ENCODE results near the gene ANO8.
"Not testable (repeated sequence)": the region's sequence is repeated elsewhere in the genome, so short reads cannot be mapped to it uniquely, and the experiment has no call there.

Gene ANO8

DNA sequence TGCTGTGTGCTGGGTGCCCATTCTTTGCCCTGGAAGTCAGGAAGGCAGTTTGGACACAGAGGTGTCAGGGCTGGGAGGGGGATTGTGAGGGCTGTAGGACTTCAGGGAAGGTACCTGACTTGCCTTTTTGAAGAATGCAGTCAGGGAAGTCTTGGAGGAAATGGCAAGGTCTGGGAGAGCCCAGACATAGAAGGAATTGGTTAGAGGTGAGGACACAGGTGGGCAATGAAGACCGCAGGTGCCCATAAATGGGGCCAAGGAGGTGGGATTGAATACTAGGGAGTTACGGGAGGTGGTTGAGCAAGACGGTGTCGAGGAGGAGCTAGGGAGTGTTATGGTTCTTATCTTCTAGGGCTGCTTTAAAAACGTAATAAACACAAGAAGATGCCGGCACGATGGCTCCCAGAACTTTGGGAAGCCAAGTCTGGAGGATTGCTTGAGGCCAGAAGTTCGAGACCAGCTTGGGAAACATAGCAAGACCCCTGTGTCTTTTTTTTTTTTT, 26.7 kb downstream of the ANO8 start:
- DNase-seq = no peak

DNA sequence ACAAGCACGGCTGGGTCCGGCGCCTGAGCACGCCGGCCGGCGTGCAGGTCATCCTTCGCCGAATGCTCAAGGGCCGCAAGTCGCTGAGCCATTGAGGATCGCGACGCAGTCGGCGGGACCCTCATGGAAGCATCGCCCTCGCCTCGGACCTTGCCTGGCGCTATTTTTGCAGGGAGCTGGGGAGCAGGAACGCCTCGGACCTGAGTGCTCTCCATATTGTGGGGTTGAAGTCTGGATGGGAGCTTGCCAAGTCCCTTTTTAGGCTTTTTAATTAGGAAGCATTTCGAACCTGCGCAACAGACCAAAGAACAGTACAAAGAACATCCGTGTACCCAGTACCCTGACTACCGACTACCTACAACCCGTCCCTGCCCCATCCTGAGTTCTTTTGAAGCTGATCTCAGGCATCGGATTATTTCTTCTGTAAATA, 28.4 kb downstream of the ANO8 start:
- DNase-seq = no peak

DNA sequence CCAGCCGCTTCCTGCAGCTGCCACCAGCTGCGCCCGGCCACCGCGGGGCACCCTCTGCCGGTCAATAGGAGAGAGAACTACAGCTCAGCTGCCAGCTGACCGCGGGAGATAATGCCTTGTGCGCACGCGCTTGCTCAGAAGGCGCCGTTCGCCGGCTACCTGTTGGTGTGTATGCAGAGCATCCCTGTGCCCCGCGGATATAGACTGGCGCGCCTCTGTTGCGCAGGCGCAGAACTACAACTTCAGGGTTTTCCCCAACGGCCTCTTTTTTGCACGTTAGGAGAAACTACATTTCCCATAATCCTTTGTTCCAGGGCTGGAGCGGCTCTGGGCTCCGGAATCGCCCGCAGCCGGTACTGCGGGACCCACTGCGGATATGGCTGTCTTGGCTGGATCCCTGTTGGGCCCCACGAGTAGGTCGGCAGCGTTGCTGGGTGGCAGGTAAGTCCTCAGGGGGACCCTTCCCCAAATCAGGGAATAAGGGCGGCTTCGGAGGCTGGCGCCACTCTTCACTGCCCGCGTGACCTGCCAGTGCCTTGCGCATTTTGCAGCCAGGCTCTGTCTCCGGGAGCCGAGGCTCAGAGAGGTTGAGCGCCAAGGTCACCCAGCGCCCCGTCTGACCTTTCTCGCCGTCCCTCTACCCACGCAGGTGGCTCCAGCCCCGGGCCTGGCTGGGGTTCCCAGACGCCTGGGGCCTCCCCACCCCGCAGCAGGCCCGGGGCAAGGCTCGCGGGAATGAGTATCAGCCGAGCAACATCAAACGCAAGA, 29.0 kb downstream of the ANO8 start, which contains the start of gene MRPL34:
MRPL34 (plus strand) TSS at position 356 of the 768 bp plus-strand sequence; CDS start at position 377, 21 bp downstream.
- DNase-seq = peak; percentile 91

DNA sequence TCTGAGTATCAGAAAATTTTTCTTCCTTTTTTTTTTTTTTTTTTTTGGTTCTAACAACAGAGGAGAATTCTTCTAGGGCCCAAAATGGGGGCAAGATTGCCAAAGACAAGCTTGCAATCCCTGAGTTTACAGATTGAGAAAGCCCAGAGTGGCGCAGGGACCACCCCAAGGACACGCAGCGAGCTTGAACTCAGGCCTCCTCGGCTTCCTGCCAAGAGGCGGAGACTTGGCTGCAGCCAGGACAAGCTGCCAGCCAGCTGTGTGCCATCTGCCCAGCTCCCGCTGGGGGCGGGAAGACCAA, 29.5 kb downstream of the ANO8 start:
- no peak for DNase-seq

DNA sequence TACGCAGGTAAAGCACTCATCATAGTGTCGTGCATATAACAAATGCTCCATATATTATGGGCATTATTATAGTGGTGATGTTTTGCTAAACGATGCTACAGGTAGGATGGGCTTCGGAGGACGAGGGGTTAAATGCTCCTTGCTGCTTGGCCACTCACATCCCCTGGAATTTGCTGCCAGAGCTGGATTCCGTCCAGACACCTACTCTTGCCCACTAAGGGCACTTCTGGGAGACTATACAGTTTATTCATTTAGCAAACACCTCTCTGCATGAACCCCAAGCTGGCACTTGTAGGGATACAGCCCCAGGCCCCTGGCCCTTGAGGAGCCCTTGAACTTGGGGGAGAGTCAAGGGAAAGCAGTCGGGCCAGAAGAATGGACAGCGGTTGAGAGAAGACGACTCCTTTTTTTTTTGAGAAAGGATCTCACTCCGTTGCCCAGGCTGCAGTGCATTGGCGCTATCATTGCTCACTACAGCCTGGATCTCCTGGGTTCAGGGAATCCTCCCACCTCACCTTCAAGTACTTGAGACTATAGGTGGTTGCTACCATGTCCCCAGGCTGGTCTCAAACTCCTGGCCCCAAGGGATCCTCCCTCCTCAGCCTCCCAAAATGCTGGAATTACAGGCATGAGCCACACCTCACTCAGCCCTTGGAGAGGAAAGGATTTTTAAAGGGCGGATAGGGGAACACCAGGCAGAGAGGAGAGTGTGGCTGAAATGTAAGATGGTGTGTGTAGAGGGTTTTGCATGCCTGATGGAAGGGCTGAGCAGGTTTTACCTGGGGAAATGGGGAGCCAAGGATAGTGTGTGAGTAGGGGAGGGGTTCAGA, 30.1 kb downstream of the ANO8 start:
- no peak for DNase-seq

DNA sequence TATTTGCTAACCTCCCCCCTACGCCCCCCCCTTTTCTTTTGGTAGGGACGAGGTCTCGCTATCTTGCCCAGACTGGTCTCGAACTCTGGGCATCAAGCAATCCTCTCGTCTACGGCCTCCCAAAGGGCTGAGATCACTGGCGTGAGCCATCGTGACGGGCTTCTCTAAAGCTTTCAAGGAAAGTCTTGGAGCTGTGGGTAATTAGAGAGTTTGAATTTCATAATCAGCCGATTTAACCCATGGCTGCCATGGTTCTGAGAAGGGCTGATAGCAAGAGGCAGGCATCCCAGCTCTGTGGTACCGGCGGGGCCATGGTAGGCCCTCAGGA, 30.8 kb downstream of the ANO8 start:
- DNase-seq = no peak

DNA sequence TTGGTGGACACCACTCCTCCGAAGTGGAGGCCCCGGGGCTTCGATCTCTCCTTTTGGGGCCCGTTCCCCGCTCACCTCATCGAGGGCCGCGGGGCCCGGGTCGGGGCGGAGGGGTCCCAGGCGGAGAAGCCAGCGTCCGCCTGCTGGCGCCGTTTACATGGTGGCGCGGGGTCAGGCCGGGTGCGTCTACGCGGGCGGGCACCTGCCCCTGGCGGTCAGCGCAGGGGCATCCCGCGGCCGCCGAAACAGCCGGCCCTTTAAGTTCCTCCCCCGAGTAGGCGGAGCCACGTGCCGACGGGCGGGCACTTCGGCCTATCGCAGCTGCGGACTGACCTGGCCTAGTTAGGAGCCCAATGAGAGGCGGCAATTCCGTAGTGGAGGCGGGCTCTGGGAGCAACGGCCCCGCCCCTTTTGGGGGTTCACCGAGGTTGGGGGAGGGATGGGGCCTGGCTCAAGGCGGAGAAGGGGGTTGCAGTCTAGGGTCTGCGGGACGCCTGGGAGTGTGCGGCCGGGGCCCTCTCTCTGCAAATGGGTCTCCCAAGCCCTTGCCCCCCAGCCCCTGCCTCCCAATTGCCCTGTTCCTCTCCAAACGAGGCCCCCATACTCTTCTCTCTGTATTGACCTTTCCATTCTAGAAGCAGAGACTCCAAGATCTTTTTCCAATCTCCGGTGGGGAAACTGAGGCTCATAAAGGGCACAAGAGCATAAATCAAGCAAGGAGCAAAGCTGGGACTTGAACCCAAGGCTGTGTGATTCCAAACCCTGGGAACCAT, 31.3 kb downstream of the ANO8 start, which contains the start of gene ABHD8:
ABHD8 (minus strand) TSS at position 259 of the 773 bp plus-strand sequence. CDS start 1,809 bp downstream, outside the sequence.
- DNase-seq = peak; percentile 93

DNA sequence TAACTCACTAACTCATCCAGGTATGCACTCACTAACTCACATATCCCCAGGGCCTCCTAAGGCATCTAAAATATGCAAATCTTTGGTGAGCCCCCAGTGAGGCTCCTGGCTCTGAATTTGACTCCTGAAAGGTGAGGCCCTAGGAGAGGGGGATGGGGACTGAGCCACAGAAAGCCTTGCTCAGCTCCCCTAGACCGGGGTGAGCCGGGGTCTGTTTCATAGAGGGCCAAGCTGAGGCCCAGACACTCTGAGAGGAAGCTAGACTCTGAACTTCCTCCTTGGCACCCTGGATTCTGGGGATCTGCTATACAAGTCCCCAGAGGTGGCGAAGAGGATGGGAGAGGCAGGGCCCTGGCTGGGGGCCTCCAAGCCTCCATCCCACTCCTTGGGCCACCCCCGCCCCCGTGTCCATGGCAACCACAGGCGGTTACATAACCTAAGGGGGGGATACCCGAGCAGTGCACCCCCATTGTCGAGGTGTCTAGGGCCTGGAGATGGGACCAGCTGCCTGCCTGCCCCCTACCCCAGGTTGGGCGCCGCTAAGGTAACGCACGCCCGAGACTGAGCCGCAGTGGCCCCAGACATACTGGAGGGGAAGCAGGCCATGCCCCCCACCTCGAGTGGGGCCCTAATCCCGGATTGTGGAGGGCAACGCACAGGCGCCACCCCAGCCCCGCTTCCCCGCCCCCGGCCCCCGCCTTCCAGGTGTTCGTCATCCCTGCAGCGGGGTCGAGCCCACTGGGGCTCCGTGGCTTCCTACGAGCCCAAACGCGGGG, 32.1 kb downstream of the ANO8 start:
- DNase-seq = no peak

DNA sequence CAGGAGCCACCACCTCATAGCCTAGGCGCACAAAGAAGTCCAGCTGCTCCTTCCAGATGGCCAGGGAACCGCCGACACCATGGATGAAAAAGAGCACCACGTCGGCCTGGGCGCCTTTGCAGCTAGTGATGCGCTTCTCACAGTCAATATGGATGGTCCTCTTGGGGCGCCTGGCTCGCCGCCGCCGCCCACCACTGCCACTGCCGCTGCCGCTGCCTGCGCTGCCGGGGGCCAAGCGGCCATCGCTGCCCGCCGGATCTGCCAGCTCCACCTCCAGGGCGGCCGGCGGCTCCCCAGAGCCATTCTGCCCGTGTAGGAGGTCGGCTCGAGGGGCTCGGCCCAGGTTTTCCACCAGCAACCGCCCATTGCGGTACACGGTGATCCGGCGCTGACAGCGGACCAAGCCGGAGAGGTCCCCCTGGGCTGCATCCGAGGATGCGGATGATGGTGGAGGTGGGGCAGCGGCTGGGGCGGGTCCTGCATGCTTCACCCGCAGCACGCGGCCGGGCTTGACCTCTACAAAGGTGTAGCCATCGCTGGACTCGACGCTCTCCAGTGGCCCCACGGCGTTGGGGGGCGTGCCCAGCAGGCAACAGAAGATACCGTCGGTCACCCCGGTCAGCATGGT, 33.5 kb downstream of the ANO8 start:
- DNase-seq = no peak

DNA sequence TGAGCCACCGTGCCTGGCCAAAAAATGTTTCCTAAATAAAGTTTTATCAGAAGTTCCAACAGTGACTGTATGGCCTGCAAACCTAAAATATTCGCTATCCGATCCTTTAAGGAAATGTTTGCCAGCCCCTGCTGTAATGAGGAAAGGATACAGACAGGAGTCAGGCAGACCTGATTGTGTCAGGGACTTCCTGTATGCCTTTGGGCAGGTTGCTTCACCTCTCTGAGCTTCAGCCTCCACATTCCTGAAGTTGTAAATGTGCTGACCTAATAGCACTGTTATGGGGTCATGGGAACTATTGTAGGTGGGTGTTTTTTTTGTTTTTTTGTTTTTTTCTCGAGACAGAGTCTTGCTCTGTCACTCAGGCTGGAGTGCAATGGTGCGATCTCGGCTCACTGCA, 37.7 kb downstream of the ANO8 start:
- no peak for DNase-seq

DNA sequence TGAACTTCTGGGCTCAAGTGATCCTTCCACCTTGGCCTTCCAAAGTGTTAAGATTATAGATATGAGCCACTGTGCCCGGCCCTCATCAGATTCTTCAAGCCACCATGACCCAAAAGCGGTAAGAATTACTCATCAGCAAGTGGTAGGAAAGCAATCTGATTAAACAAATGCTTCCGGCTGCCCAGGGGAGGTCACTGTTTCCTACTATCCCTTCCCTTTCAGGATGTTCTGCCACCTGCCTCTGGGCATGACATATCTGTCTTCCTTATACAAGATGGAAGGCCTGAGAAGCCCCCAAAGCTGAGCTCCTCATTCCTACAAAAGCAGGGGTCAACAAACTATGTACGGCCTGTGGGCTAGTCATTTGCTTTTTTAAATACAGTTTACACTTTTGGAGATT, 38.4 kb downstream of the ANO8 start:
- DNase-seq = no peak

DNA sequence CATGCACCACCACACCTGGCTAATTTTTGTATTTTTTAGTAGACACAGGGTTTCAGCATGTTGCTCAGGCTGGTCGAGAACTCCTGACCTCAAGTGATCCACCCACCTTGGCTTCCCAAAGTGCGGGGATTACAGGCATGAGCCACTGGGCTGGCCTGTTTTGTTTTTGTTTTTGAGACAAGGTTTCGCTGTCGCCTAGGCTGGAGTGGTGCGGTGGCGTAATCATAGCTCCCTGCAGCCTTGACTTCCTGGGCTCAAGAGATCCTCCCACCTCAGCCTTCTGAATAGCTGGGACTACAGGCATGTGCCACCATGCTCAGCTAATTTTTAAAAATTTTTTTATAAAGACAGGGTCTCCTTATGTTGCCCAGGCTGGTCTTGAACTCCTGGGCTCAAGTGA, 39.1 kb downstream of the ANO8 start:
- DNase-seq = not testable (repeated sequence)

DNA sequence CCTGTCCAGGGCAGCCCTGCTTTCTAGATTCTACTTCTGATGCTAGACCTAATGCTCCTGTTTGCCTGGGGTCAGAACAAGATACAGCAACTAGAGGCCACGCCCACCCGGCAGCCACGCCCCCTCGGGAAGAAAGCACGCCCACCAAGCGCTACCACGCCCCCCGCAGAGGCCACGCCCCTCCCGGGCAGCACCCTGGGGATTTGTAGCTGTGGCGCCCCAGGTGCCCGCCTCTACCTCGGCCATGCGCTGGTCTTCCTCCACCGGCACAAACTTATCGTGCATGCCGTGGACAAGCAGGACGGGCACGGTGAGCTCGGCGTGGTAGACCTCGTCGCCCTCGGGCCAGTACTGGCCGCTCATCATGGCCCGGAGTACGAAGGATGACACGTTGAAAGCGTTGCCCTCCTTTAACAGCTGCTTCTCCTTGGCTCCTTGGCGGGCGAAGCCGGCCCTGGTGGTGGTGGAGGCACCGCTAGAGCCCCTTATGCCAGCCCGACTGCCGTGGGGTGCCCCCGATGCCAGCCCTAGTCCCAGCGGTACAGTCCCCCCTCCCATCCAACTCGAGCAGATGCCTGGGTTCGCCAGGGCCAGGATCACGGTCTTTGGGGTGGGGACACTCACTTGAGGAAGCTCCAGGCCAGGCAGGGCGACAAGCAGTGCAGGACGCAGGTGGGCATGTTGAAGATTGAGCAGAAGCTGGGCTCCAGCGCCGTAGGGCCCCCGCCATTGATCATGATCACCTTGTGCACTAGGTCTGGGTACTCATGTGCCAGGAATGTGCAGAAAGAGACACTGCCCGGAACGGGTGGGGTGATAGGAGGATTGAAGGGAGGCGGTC, 40.4 kb downstream of the ANO8 start:
- peak; percentile 48 for DNase-seq

DNA sequence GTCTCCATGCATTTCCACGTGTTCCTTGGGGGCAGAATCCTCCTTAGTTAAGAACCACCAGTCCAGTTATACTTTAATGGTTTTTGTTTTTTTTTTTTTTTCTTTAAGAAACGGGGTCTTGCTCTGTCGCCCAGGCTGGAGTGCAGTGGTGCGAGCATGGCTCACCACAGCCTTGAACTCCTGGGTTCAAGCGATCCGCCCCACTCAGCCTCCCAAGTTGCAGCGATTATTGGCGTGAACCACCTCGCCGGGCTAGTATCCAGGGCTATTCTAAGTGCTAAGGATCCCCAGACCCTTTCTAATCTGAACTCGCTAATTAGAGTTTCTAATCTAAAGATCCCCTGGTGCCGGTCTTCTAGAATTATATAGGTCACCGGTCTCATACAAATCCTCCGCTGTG, 41.0 kb downstream of the ANO8 start:
- DNase-seq = no peak

DNA sequence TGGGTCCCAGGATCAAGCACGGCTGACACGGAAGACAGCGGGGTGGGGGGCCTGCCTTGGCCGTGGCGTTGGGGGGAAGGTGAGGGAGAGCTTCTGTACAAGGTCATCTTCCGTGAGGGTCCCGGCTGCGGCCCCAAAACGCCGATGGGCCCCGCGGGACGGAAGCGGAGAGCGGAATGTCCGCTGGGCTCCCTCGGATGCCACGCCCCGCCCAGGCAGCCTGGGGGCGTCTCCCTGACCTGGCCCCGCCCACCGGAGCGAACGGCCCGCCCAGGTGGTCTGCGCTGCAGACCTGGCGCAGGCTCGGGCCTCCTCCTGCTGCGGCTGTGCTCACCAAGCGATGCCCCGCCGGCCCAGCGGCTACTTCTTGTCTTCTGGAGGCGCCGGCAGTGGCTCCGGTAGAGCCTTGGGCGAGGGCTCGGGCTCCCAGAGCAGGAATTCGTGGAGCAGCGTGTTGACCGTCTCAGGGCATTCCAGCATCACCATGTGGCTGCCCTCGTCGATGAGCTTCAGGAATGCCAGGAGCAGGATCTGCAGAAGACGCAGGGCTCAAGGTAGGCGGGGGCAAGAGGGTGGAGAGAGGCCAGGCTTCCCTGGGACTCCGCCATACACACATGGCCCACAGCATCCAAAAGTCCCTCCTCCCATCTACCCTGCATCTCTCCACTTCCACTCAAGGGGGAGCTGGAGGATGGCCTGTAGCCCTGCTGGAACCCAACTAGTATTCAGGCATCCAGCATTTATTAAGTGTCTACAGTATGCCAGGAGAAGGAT, 42.2 kb downstream of the ANO8 start:
- DNase-seq = peak; percentile 69

DNA sequence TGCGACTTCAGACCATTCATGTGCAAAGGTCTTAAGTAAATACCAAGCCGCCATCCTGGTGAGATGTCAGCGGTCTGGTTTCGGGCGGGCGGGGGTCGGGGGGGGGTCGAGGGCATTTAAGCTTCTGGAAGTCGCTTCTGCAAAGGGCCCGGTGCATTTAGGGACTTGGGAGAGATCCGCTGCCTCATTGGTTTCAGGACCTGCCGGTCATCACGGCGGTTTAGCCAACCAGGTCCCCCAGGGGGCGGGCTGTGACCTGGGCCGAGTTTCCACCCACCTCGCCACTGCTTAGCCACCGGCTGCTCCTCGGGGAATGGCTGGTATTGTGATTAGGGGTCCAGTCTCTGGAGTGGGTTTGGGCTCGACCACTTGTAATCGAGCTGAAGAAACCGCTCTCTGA, 45.2 kb downstream of the ANO8 start:
- DNase-seq = peak; percentile 18

DNA sequence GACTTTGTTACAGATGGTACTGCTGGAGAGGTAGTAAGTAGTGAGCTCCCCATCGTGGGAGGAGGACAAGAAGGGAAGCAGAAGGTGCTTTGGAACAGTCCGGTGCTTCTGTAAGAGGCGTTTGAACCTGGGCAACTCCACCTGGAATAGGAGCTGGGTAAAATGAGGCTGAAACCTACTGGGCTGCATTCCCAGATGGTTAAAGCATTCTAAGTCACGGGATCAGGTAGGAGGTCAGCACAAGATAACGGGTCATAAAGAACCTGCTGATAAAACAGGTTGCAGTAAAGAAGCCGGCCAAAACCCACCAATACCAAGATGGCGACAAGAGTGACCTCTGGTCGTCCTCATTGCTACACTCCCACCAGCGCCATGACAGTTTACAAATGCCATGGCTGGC, 47.9 kb downstream of the ANO8 start:
- no peak for DNase-seq

DNA sequence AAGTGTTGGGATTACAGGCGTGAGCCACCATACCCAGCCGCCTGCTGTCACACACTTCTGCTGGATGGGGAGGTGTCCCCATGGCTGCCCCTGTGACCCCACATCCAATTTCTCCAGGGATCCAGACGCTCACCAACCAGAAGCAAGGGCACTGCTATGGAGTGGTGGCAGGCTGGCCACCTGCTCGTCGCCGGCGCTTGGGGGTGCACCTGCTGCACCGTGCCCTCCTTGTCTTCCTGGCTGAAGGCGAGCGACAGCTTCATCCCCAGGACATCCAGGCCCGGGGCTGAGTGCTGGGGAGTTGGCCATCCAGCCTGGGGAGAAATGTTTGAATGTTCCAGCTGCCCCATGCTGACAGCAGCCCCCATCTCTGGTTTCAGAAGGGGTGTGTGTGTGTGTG, 48.4 kb downstream of the ANO8 start:
- no peak for DNase-seq

DNA sequence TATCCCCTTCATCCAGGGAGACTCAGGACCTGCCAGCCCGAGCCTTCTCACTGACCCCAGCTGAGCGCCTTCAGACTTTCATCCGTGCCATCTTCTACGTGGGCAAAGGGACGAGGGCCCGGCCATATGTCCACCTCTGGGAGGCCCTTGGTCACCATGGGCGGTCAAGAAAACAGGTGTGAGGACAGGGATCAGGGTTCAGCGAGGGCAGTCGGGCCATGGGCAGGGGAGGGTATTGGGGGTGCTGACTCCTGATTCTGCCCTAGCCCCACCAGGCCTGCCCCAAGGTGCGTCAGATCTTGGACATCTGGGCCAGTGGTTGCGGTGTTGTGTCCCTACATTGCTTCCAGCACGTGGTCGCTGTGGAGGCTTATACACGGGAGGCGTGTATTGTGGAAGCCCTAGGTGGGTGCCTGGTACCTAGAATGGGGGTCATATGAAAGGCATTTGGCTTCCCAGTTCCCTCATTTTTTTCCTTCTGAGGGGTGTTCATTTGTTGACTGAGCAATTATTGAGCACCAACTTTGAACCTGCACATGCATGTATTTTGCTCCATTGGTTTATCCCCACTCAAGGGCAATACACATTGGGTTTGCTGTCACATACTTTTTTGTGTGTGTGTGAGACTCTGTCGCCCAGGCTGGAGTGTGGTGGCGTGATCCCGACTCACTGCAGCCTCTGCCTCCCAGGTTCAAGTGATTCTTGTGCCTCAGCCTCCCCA, 49.1 kb downstream of the ANO8 start:
- no peak for DNase-seq
